Activated T-helper 2 cell treated with anti-CD3 and anti-CD28 coated beads, Interferon-gamma antibody, Interleukin-2, Interleukin-4, amounts not matched to agents 10 μg/mL and 5 μg/mL and 100 μg/mL, durations not matched to agents 14 hours and 24 hours and 36 hours (primary cell): Measurements from ENCODE around the gene PDC. TPM values are rescaled to one million over a fixed set of nuclear protein-coding genes. Genes with fewer than 3 reads are reported as not detected.

Experiments used
- DNase-seq: peaks from one replicate; pipeline ENCODE4 v3.0.0; 2021; ENCODE audit warnings: low spot score
- H3K27ac Mint-ChIP-seq: one replicate; pipeline ENCODE4 v1.8.0; 2021; ENCODE audit warnings: mixed read lengths
- H3K27me3 Mint-ChIP-seq: one replicate; pipeline ENCODE4 v1.8.0; 2021; ENCODE audit warnings: low read depth, mixed read lengths
- H3K36me3 Mint-ChIP-seq: one replicate; pipeline ENCODE4 v1.8.0; 2021; ENCODE audit warnings: low read depth, mixed read lengths
- H3K4me1 Mint-ChIP-seq: one replicate; pipeline ENCODE4 v1.8.0; 2021; ENCODE audit warnings: low read depth, mixed read lengths
- H3K4me3 Mint-ChIP-seq: one replicate; pipeline ENCODE4 v1.8.0; 2021; ENCODE audit warnings: low read depth, mild to moderate bottlenecking, moderate library complexity, mixed read lengths
- H3K9me3 Mint-ChIP-seq: one replicate; pipeline ENCODE4 v1.8.0; 2021; ENCODE audit warnings: mixed read lengths
- intact Hi-C: fragments of 100-400 bp; cut with micrococcal nuclease; formaldehyde crosslinking; loops from one replicate; pipeline ENCODE4 v1.15.1; 2023
- total RNA-seq: library from RNA; stranded (reverse); gene quantifications from 2 replicates; pipeline ENCODE4 v1.2.3, GENCODE V29; 2022

Gene PDC
- not detected in 2 replicates for total RNA-seq

DNA sequence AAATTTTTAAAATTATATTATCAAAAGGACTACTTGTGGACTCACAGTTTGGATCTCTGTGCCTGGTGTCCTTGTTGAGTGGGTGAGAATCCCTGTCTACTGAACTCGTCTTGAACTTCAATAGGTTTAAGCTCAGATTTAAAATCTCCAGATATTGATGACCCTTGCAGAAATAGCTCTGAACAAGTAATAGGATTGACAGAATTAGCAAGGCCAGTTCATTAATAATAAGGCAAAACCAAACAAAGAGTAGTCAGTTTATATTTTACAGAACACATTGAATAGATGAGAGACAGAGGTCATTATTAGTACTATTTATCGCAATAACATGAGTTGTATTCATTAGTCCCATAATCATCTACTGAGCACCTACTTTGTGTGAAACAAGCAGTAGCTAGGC, at the start of gene PDC:
Gene PDC (minus strand): TSS at position 101 of the 400 bp plus-strand sequence. CDS start 11,655 bp downstream, outside the sequence.
- no peak within 1 kb of the TSS for H3K27ac Mint-ChIP-seq
- no peaks in the 10 kb centered on the region for H3K4me1 Mint-ChIP-seq
- no peak within 1 kb of the TSS for H3K4me3 Mint-ChIP-seq
- no peaks in the 10 kb centered on the region for H3K36me3 Mint-ChIP-seq
- intact Hi-C loops, result no loop called here
- peaks cover 3% of the 10 kb centered on the region for H3K27me3 Mint-ChIP-seq
- DNase-seq, result no peak
- H3K9me3 Mint-ChIP-seq, result no peaks in the 10 kb centered on the region

DNA sequence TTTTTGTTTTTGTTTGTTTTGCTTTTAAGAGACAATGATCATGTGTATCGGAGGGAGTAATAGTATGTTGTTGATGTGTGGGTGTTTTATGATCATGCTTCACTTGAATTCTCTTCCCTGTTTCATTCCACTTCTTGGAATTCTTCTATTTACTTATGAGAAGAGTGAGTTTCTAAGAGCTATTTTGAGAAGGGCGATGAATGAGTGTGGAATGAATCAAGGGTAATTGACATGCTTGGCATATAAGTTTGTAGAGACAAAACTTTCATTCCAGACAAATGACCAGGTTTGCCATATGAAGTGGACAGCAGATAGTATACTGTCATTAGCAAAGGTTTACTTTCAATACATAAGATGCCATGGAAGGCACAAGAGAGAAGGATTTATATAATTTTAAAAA, 42.3 kb upstream of the PDC start:
- Mint-ChIP-seq H3K4me3 (no peak overlapping the region), H3K4me1 (no peaks in the 10 kb centered on the region), H3K9me3 (peaks cover 8% of the 10 kb centered on the region), H3K27me3 (no peaks in the 10 kb centered on the region), H3K27ac (no peak overlapping the region), H3K36me3 (no peaks in the 10 kb centered on the region)
- no peak for DNase-seq
- intact Hi-C loops, result no loop called here

DNA sequence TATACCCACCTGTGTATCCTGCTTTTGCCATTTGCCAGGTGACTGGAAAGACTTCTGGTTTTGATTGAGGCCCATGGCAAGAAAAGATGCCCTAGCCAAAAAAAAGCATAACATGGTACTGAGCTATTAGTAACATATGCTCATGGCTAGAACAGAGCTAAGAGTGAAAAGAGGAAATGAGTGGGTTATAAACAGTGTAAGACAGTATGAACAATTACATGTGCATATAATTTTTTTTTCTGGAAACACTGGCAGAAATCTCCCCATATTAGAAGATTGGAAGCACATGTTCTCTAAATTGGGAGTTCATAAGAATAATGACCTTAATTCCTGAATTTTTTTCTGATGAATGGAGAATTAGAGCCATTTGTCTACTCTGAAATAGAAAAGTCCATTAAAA, 41.2 kb upstream of the PDC start:
- H3K4me3 Mint-ChIP-seq, result no peak overlapping the region

DNA sequence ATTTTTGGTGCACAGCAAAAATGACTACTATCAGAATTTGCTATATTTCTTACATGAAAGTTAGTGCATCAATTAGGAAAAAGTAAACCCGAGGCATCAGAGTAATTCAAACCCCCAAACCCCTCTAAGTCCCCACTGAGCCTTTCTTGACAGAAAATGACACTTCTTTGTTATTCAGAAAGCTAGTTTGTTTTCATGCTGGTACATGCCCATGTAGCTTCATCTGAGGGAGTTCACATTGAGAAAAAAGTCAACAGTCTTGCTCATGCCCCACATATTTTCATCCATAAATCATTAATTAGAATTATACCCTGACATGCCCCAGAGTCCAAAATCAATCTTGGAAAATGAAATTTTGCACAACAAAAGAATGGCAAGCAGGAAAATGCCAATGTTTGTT, 39.9 kb upstream of the PDC start:
- H3K4me3 Mint-ChIP-seq, result no peak overlapping the region
- no peaks in the 10 kb centered on the region for H3K27me3 Mint-ChIP-seq
- DNase-seq, result no peak
- intact Hi-C loops, result no loop called here
- H3K27ac Mint-ChIP-seq, result no peak overlapping the region
- H3K4me1 Mint-ChIP-seq, result peaks cover 2% of the 10 kb centered on the region
- peaks cover 7% of the 10 kb centered on the region for H3K9me3 Mint-ChIP-seq
- no peaks in the 10 kb centered on the region for H3K36me3 Mint-ChIP-seq

More for the DNA sequence above, 41.2 kb upstream of the PDC start:
- intact Hi-C loops, result no loop called here
- Mint-ChIP-seq H3K27ac (no peak overlapping the region), H3K4me1 (no peaks in the 10 kb centered on the region), H3K36me3 (no peaks in the 10 kb centered on the region), H3K9me3 (peaks cover 8% of the 10 kb centered on the region), H3K27me3 (no peaks in the 10 kb centered on the region)
- no peak for DNase-seq

DNA sequence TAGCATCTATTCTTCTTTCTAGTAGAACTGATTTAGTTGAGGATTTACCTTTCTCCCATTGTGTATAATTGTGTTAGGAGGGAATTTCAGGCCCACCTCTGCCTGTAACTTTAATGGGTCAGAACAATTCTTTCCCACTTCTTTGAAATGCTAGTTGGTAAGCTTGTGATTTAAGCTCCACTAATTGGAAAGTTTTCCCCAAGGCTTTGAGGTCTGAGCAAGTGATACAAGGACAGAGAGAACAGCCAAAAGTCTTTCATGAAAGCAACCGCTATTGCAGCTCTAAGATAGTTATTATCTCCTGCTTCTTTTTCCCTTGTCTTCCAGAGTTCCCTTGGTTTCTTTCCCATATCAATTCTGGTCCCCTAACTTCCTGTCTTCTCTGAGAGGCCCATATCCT, 38.7 kb upstream of the PDC start:
- intact Hi-C loops, result no loop called here
- Mint-ChIP-seq H3K27me3 (no peaks in the 10 kb centered on the region), H3K9me3 (no peaks in the 10 kb centered on the region), H3K4me1 (peaks cover 3% of the 10 kb centered on the region), H3K36me3 (no peaks in the 10 kb centered on the region), H3K27ac (no peak overlapping the region), H3K4me3 (no peak overlapping the region)
- DNase-seq, result no peak

DNA sequence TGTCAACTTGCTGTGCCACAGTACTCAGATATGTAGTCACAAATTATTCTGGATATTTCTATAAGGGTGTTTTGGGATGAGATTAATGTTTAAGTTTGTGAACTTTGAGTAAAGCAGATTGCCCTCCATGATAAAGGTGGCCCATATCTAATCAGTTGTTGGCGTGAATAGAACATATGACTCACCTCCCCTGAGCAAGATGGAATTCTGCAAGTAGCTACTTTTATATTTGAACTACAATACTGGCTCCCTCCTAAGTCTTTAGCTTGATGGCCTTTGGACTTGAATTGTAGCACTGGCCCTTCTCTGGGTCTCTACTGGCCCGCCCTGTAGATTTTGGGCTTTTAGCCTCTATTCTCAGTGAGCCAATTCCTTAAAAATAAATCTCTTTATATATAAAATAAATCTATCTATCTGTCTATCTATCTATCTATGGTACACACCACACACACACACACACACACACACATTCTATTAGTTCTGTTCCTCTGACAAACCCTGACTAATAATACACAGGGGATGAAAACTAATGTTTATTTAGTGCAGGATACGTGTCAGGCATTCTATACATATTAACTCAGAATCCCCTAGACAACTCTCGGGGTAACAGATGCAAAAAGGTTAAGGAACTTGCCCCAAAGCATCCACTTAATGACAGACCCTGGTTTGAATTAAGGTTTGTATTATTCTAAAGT, 37.9 kb upstream of the PDC start:
- Mint-ChIP-seq H3K27me3 (no peaks in the 10 kb centered on the region), H3K4me3 (no peak overlapping the region), H3K27ac (no peak overlapping the region), H3K36me3 (no peaks in the 10 kb centered on the region), H3K4me1 (peaks cover 3% of the 10 kb centered on the region), H3K9me3 (no peaks in the 10 kb centered on the region)
- intact Hi-C loops, result no loop called here
- DNase-seq, result no peak

DNA sequence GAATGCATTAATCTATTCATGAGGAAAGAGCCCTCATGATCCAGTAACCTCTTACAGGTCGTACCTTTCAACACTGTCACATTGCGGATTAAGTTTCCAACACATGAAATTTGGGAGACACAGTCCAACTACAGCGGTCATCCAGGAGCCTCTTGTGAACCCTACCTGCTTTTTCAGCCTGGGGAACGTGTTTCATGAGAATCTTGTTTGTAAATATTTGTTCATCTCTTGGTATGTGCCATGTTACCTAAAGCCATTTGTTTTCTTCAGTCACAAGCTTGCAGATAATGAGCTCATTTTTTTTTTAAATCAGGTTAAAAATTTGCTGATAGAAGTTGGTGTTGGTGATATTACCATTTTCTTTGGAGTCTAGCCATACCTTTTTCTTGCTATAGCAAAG, 37.2 kb upstream of the PDC start:
- H3K9me3 Mint-ChIP-seq, result no peaks in the 10 kb centered on the region

GRCh38 chr1:186497651-186498050, 36.7 kb upstream of the PDC start:
- no peak for DNase-seq
- Mint-ChIP-seq H3K9me3 (no peaks in the 10 kb centered on the region), H3K27ac (no peak overlapping the region), H3K4me1 (peaks cover 3% of the 10 kb centered on the region), H3K27me3 (no peaks in the 10 kb centered on the region), H3K4me3 (no peak overlapping the region), H3K36me3 (no peaks in the 10 kb centered on the region)
- intact Hi-C loops, result no loop called here

More for the DNA sequence above, 37.2 kb upstream of the PDC start:
- no peaks in the 10 kb centered on the region for H3K27me3 Mint-ChIP-seq
- intact Hi-C loops, result no loop called here
- DNase-seq, result no peak
- peaks cover 3% of the 10 kb centered on the region for H3K4me1 Mint-ChIP-seq
- H3K27ac Mint-ChIP-seq, result no peak overlapping the region
- no peak overlapping the region for H3K4me3 Mint-ChIP-seq
- H3K36me3 Mint-ChIP-seq, result no peaks in the 10 kb centered on the region

- no peak overlapping the region for H3K27ac Mint-ChIP-seq
- no peak overlapping the region for H3K4me3 Mint-ChIP-seq
- no peaks in the 10 kb centered on the region for H3K27me3 Mint-ChIP-seq
- no peaks in the 10 kb centered on the region for H3K36me3 Mint-ChIP-seq
- no peaks in the 10 kb centered on the region for H3K9me3 Mint-ChIP-seq
- peaks cover 3% of the 10 kb centered on the region for H3K4me1 Mint-ChIP-seq
- DNase-seq, result no peak
- intact Hi-C loops, result no loop called here
Measured at GRCh38 chr1:186496171-186496851, 35.4 kb upstream of the PDC start.

DNA sequence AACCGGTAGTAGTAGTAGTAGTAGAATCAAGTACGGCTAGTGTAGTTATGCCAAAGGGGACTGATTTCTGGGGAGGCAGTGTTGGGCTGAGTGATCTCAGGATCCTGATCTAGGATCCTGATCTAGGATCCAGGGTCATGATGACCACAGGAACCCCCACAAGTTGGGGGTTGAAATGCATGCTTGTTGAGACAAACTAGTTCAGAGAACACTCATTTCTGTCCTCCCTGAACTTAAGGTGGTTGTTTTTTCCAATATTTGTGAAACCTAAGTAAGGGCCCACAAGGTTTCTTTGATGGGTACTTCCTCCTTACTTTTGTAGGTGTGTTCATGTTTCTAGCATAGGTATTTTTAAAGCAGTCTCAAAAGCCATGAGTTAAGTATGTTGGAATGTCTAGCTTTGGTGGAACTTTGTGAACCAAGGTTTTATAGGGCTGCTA, 33.9 kb upstream of the PDC start:
- DNase-seq, result no peak
- Mint-ChIP-seq H3K9me3 (no peaks in the 10 kb centered on the region), H3K4me1 (peaks cover 3% of the 10 kb centered on the region)

DNA sequence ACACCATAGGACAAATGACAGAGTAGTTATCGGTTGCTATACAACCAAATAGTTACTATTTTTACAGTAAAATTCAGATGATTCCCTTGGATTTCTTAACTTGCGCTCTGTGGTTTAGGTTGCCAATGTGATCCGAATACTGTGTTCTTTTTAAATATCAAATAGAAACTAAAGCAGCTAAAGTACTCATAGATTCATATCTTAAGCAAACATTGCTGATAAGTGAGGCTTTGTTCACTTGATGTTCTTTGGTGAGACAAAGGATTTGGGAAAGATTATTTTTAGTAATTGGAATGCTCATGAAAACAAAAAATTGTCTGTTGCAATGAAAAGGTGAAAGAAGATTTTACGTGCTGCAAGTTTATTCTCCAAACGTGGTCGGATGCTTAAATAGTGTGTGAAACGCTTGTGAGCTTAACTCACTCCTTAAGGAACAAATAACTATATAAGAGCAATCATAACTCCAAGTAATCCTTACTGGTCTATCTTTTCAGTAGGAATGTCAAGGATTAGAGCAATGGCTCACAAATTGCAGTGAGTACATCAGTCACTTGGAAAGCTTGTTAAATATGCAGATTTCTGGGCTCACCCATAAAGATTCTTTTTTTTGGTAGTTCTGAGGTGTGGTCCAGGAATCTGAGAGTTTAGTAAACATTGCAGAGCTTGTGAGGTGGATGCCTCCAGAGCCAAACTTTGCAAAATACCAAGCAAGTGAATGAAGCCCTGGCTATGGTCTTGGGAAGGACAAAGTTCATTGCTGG, 31.8 kb upstream of the PDC start:
- DNase-seq, result no peak
- Mint-ChIP-seq H3K4me3 (no peak overlapping the region), H3K36me3 (no peaks in the 10 kb centered on the region), H3K4me1 (peaks cover 3% of the 10 kb centered on the region), H3K27ac (no peak overlapping the region), H3K27me3 (peaks cover 2% of the 10 kb centered on the region), H3K9me3 (no peaks in the 10 kb centered on the region)
- intact Hi-C loops, result no loop called here

More for the DNA sequence above, 33.9 kb upstream of the PDC start:
- H3K27ac Mint-ChIP-seq, result no peak overlapping the region
- H3K4me3 Mint-ChIP-seq, result no peak overlapping the region
- no peaks in the 10 kb centered on the region for H3K36me3 Mint-ChIP-seq
- H3K27me3 Mint-ChIP-seq, result no peaks in the 10 kb centered on the region
- intact Hi-C loops, result no loop called here

DNA sequence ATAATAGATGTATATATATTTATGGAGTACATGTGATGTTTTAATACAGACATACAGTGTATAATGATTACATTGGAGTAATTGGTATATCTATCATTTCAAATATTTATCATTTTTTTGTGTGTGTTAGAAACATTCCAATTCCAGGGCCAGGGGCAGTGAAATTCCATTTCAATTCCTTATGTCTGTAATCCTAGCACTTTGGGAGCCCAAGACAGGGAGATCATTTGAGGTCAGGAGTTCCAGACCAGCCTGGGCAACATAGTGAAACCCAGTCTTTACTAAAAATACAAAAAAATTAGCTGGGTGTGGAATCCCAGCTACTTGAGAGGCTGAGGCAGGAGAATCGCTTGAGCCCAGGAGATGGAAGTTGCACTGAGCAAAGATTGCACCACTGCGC, 30.4 kb upstream of the PDC start:
- Mint-ChIP-seq H3K4me3 (no peak overlapping the region), H3K27me3 (peaks cover 3% of the 10 kb centered on the region), H3K27ac (no peak overlapping the region), H3K4me1 (peaks cover 3% of the 10 kb centered on the region), H3K9me3 (no peaks in the 10 kb centered on the region), H3K36me3 (no peaks in the 10 kb centered on the region)
- intact Hi-C loops, result no loop called here
- DNase-seq, result no peak

DNA sequence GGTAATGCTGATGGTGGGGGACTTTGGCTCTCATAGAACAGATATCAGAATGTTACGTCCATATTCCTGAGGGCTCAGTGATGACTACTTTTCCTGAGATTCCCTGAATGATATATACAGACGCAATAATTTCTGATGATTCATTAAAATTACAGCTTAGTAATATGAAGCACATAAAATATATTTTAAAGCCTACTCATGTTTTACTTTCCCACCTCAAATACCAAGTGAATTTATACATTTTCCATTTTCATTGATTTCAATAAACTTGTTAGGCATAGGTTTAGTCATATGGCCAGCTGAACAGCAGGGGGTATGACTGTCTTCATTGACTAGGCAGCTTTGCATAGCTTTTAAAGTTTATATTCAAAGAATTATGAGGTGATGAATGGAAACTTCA, 26.2 kb upstream of the PDC start:
- H3K36me3 Mint-ChIP-seq, result no peaks in the 10 kb centered on the region
- intact Hi-C loops, result loop anchor here (10.0 kb wide), 2 partner anchors 198 to 338 kb away; partner anchors contain the start of genes PLA2G4A and PTGS2
- DNase-seq, result no peak
- no peaks in the 10 kb centered on the region for H3K9me3 Mint-ChIP-seq
- no peak overlapping the region for H3K27ac Mint-ChIP-seq
- no peaks in the 10 kb centered on the region for H3K4me1 Mint-ChIP-seq
- H3K27me3 Mint-ChIP-seq, result peaks cover 9% of the 10 kb centered on the region
- no peak overlapping the region for H3K4me3 Mint-ChIP-seq
